Right renal cortex interstitium (tissue), 3 donors: ENCODE data around the gene MDFI. TPM values are rescaled to one million over a fixed set of nuclear protein-coding genes. Genes with fewer than 3 reads are reported as not detected.
A peak's percentile ranks its signal among the peaks of the same experiment; 100 is the strongest.

ENCODE experiments used
- DNase-seq, 3 donors: peaks; one replicate each; pipeline ENCODE4 v3.0.0-alpha.2; 2013; ENCODE audit warnings: low read depth in 3 of 3, low spot score in 2 of 3
- polyA plus RNA-seq, 3 donors: library from polyadenylated mRNA; unstranded; fragments of 120-200 nt; gene quantifications; one replicate each; pipeline ENCODE4 v1.2.1, GENCODE V29; 2013; ENCODE audit not compliant: insufficient read length in 3 of 3

Gene MDFI
- polyA plus RNA-seq, result 10 to 100 TPM; 32.0 to 37.5 (median 35.3) TPM

- DNase-seq, result peak in 1 of 3 donors; percentile 66
Observed at GRCh38 chr6:41638002-41638934, at the start of gene MDFI. MDFI (plus strand) TSS chr6:41638468; CDS start chr6:41638750, 282 bp downstream.

GRCh38 chr6:41589223-41589622 lies 49.0 kb upstream of the MDFI start:
- DNase-seq, result no peak

- no peak for DNase-seq
Observed at GRCh38 chr6:41589636-41590622, 48.3 kb upstream of the MDFI start.

GRCh38 chr6:41591122-41591521 lies 47.1 kb upstream of the MDFI start:
- no peak for DNase-seq

GRCh38 chr6:41591859-41592502 lies 46.3 kb upstream of the MDFI start:
- no peak for DNase-seq

GRCh38 chr6:41593406-41593805 lies 44.9 kb upstream of the MDFI start:
- no peak for DNase-seq

- no peak for DNase-seq
Observed at GRCh38 chr6:41593839-41594238, 44.4 kb upstream of the MDFI start.

- no peak for DNase-seq
Observed at GRCh38 chr6:41594326-41594725, 43.9 kb upstream of the MDFI start.

- DNase-seq, result no peak
Observed at GRCh38 chr6:41594766-41595165, 43.5 kb upstream of the MDFI start.

GRCh38 chr6:41595166-41595565 lies 43.1 kb upstream of the MDFI start:
- DNase-seq, result no peak

GRCh38 chr6:41596096-41596685 lies 42.1 kb upstream of the MDFI start:
- DNase-seq, result no peak

- DNase-seq, result no peak
Observed at GRCh38 chr6:41596807-41597206, 41.5 kb upstream of the MDFI start.

GRCh38 chr6:41597246-41598000 lies 40.8 kb upstream of the MDFI start:
- DNase-seq, result no peak

GRCh38 chr6:41598670-41599014 lies 39.6 kb upstream of the MDFI start:
- no peak for DNase-seq

- no peak for DNase-seq
Observed at GRCh38 chr6:41599015-41599851, 39.0 kb upstream of the MDFI start.

- no peak for DNase-seq
Observed at GRCh38 chr6:41599852-41600445, 38.3 kb upstream of the MDFI start.

- no peak for DNase-seq
Observed at GRCh38 chr6:41600499-41601247, 37.6 kb upstream of the MDFI start.

GRCh38 chr6:41601248-41601549 lies 37.1 kb upstream of the MDFI start:
- no peak for DNase-seq
